ENCODE measurements around the gene ANGPTL5. TPM values are rescaled to one million over a fixed set of nuclear protein-coding genes. Genes with fewer than 3 reads are reported as not detected.

The ANGPTL5 gene
- total and polyA plus RNA-seq, 9 of the 15 experiments (the other 6 are each of a cell fraction or from before 2014, with no cell fraction given), result 0.03 TPM; not detected in 8

DNA sequence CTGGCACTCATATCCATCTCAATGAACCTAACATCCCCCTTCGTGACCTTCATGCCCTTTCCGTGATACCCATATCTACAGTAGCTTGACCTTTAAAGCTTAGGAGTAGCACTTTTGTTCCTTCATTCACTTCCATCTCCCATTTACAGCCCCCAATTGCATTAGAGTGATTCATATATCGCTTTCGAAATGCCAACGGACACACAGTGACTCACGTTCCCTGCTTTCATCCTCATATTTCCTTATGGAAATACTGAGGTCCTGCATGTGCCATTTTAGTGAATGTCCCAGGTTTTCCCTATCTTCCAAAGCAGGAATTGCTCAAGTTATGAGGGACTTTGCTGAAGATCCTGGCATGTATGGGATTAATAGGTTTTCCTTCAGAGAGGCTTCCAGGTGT, 45.8 kb downstream of the ANGPTL5 start:
- intact Hi-C loops (cut with micrococcal nuclease) (no loop called here), in situ Hi-C loops (cut with MboI) (no loop called here)
- no peaks in the 10 kb centered on the region for H3K79me2 ChIP-seq (ENCODE audit: control insufficient read depth, insufficient read depth, low read length)
- no peak for FAIRE-seq
- H3K27me3 ChIP-seq (ENCODE audit: control insufficient read depth in 2 of 2, insufficient read depth in 2 of 2, low read length in 2 of 2), result no peaks in the 10 kb centered on the region
- H3K9me3 ChIP-seq (replicated peaks; ENCODE audit: control insufficient read depth, insufficient read depth, low read depth, low read length), result no peaks in the 10 kb centered on the region
- H3K4me3 ChIP-seq, result no peak overlapping the region
- no peaks in the 10 kb centered on the region for H4K20me1 ChIP-seq (replicated peaks; ENCODE audit: control insufficient read depth, insufficient read depth, low read length)
- no peaks in the 10 kb centered on the region for H3K9me1 ChIP-seq (ENCODE audit: control insufficient read depth, insufficient read depth, low read length)
- no peaks in the 10 kb centered on the region for H3K36me3 ChIP-seq (ENCODE audit: control insufficient read depth, insufficient read depth, low read length)
- no peak overlapping the region for H3K27ac ChIP-seq (ENCODE audit: extremely low read depth, low read depth, low read length)
- no peak for DNase-seq (ENCODE audit: extremely low read depth in 1 of 4, low spot score in 3 of 4)
- BruUV-seq (replicated peaks), result no TSS peak
- no peak overlapping the region for H3K9ac ChIP-seq (ENCODE audit: insufficient read depth in 1 of 2, low read depth in 2 of 2, low read length in 2 of 2)
- WGBS (ENCODE audit: insufficient coverage, low coverage, missing lambda C conversion rate), result 0% methylated on average over 6 of the region's 6 CpGs
- no peak overlapping the region for H2AFZ ChIP-seq (ENCODE audit: low read depth, low read length)
- no peak for ATAC-seq
- TF ChIP-seq SMARCA4 (IDR thresholded peaks at IDR 0.05), result no peak
- TF ChIP-seq, protein P1, sequence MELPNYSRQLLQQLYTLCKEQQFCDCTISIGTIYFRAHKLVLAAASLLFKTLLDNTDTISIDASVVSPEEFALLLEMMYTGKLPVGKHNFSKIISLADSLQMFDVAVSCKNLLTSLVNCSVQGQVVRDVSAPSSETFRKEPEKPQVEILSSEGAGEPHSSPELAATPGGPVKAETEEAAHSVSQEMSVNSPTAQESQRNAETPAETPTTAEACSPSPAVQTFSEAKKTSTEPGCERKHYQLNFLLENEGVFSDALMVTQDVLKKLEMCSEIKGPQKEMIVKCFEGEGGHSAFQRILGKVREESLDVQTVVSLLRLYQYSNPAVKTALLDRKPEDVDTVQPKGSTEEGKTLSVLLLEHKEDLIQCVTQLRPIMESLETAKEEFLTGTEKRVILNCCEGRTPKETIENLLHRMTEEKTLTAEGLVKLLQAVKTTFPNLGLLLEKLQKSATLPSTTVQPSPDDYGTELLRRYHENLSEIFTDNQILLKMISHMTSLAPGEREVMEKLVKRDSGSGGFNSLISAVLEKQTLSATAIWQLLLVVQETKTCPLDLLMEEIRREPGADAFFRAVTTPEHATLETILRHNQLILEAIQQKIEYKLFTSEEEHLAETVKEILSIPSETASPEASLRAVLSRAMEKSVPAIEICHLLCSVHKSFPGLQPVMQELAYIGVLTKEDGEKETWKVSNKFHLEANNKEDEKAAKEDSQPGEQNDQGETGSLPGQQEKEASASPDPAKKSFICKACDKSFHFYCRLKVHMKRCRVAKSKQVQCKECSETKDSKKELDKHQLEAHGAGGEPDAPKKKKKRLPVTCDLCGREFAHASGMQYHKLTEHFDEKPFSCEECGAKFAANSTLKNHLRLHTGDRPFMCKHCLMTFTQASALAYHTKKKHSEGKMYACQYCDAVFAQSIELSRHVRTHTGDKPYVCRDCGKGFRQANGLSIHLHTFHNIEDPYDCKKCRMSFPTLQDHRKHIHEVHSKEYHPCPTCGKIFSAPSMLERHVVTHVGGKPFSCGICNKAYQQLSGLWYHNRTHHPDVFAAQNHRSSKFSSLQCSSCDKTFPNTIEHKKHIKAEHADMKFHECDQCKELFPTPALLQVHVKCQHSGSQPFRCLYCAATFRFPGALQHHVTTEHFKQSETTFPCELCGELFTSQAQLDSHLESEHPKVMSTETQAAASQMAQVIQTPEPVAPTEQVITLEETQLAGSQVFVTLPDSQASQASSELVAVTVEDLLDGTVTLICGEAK (IDR thresholded peaks at IDR 0.05), result no peak
- TF ChIP-seq, protein P1 (CRISPR knock-in tag; IDR thresholded peaks at IDR 0.05), result no peak
- TF ChIP-seq ZNF197 (CRISPR knock-in tag; IDR thresholded peaks at IDR 0.05; ENCODE audit: low read depth), result no peak
- TF ChIP-seq CGGBP1 (CRISPR knock-in tag; IDR thresholded peaks at IDR 0.05), result no peak
- TF ChIP-seq NRF1 (conservative IDR thresholded peaks at IDR 0.05 in 1 of 2, IDR thresholded peaks at IDR 0.05 in 1 of 2), result no peak
- TF ChIP-seq CHAMP1 (IDR thresholded peaks at IDR 0.05), result no peak
- no peak overlapping the region for H3K4me2 ChIP-seq (ENCODE audit: insufficient read depth, low read length)
- ChIA-PET POLR2A (no interaction called here), CTCF (ENCODE audit: low intra/inter-chr PET ratio) (no interaction called here)
- H3K4me1 ChIP-seq (replicated peaks in 1 of 2; ENCODE audit: control insufficient read depth in 2 of 2, insufficient read depth in 2 of 2, low read length in 2 of 2), result no peaks in the 10 kb centered on the region
